Astrocyte of the cerebellum (primary cell): Measurements from ENCODE around the gene OR1E1.
"Not testable (repeated sequence)": the region's sequence is repeated elsewhere in the genome, so short reads cannot be mapped to it uniquely, and the experiment has no call there.

Experiments used
- DNase-seq: peaks from one replicate; pipeline ENCODE4 v3.0.0-alpha.2; 2011; ENCODE audit warnings: low read depth
- H3K4me3 ChIP-seq: 2 replicates; pipeline ENCODE4 v1.5.1; 2011; ENCODE audit warnings: mild to moderate bottlenecking, low read depth, low read length, moderate library complexity
- CTCF ChIP-seq: IDR thresholded peaks from 2 replicates; pipeline ENCODE4 v1.5.1; 2012; ENCODE audit warnings: low read length, low read depth, moderate library complexity, mild to moderate bottlenecking; ENCODE audit errors: missing control alignments
- in situ Hi-C: cut with HindIII; loops from 2 replicates; pipeline ENCODE4 v1.10.0; 2017; ENCODE audit warnings: low sequenced_read_pairs

OR1E1 gene

GRCh38 chr17:3385869-3386816 is 12.1 kb downstream of the OR1E1 start, which contains the start of gene OR3A2:
TSS of gene OR3A2 (minus strand) at chr17:3386308.
- TF ChIP-seq CTCF = no peak
- H3K4me3 ChIP-seq = no peak within 1 kb of the TSS
- no peak for DNase-seq

DNA sequence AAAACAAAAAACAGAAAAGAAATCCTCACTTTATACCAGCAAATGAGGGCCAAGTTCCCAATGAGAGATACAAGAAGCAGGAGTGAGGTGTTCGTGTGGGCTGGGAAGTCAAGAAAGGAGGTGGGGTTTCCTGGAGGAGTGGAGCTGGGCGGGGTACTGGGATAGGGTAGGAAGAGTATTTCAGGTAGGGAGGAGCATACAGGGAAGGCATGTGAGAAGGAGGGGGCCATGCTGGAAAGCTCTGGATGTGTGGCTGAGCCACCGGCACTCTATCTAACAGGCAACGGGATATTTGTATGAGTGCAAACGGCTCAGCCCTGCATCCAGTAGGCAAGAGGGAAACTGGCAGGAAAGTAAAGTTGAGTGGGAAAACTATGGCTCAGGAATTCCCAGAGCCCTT is 16.3 kb downstream of the OR1E1 start:
- in situ Hi-C loops = no loop called here
- no peak for TF ChIP-seq CTCF
- no peak overlapping the region for H3K4me3 ChIP-seq
- DNase-seq = no peak

More at GRCh38 chr17:3385869-3386816, 12.1 kb downstream of the OR1E1 start, which contains the start of gene OR3A2:
- in situ Hi-C loops = no loop called here

DNA sequence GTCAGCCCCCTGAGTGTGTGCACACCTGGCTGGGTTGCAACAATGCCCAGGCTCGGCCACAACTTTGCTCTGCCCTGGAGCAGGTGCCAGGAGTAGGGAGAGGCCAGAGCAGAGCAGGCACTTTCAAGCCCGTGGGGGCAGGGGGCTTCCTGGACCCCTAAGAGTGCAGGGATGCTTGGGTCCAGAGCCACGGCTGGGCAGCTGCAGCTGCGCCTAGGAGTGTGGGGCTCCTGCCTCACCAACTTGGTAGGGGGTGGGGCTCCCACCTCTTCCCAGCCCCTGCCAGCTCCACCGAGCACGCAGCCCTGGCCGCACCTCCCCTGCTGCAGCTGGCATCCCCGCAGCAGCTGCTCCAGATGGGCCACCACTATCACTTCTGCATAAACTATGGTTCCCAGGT is 19.9 kb downstream of the OR1E1 start:
- no peak overlapping the region for H3K4me3 ChIP-seq
- DNase-seq = no peak
- in situ Hi-C loops = no loop called here
- no peak for TF ChIP-seq CTCF

DNA sequence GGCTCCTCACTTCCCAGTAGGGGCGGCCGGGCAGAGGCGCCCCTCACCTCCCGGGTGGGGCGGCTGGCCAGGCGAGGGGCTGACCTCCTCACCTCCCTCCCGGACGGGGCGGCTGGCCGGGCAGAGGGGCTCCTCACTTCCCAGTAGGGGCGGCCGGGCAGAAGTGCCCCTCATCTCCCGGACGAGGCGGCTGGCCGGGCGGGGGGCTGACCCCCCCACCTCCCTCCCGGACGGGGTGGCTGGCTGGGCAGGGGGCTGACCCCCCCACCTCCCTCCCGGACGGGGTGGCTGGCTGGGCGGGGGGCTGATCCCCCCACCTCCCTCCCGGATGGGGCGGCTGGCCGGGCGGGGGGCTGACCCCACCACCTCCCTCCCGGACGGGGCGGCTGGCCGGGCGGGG is 27.0 kb downstream of the OR1E1 start:
- DNase-seq, H3K4me3 ChIP-seq, in situ Hi-C loops: not testable (repeated sequence)
